GM19372 (cell line): ENCODE measurements around the gene MPPED1.

Source experiments
- ATAC-seq: cut with Tn5 transposase; IDR thresholded peaks from one replicate; pipeline ENCODE4 v1.9.1; 2021; ENCODE audit warnings: mild to moderate bottlenecking, low read depth, moderate library complexity; ENCODE audit not compliant: unreplicated experiment

The MPPED1 gene

GRCh38 chr22:43408009-43408408 lies 3.8 kb upstream of the MPPED1 start:
- no peak for ATAC-seq

- no peak for ATAC-seq
Observed at GRCh38 chr22:43409046-43409445, 2.8 kb upstream of the MPPED1 start.

- ATAC-seq = no peak
Observed at GRCh38 chr22:43409800-43410199, 2.0 kb upstream of the MPPED1 start.

GRCh38 chr22:43411040-43411868 lies 560 bp upstream of the MPPED1 start:
- ATAC-seq = no peak

- ATAC-seq = no peak
Observed at GRCh38 chr22:43412808-43413795, 1.3 kb downstream of the MPPED1 start.

- no peak for ATAC-seq
Observed at GRCh38 chr22:43413826-43414225, 2.0 kb downstream of the MPPED1 start.

GRCh38 chr22:43415681-43416080 lies 3.9 kb downstream of the MPPED1 start:
- ATAC-seq = no peak

- ATAC-seq = no peak
Observed at GRCh38 chr22:43417555-43417954, 5.7 kb downstream of the MPPED1 start.

DNA sequence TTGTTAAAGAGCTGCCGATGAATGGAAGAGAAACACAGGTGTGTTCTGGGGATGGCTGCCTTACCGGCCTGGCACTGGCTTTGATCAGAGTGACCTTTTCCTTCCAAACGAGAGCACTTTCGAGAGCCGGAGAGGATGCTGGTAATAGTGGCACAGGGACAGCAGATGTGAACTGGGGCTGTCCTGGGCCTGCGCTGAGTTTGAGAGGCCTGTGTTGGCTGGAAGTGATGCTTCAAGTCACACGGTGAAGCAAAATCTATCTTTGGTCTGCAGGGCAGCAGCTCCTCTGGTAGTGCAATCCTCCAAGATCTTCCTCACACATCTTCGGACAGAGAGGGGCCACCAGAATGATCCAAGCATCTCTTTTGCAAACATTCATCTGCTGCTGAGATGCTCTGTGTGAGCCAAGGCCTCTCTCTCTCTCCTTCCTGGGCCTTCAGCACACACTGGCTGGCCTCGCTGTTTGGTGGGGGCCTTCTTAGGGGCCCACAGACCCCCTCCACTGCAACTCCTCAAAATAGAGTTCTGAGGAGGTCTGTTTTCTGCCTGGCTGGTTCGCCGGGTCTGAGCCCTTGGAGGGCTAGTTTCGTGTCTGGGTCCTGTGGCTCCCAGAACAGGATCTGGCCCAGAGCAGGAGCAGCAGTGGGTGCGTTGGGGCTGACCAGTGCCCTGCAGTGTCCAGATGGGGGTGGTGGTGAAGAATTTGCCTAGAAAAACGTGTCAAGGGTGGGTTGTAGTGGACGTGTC lies 6.4 kb downstream of the MPPED1 start:
- ATAC-seq = no peak

- no peak for ATAC-seq
Observed at GRCh38 chr22:43419371-43420080, 7.7 kb downstream of the MPPED1 start.

- no peak for ATAC-seq
Observed at GRCh38 chr22:43421046-43421665, 9.3 kb downstream of the MPPED1 start.

GRCh38 chr22:43421914-43422615 lies 10.3 kb downstream of the MPPED1 start:
- no peak for ATAC-seq

- no peak for ATAC-seq
Observed at GRCh38 chr22:43423046-43423445, 11.2 kb downstream of the MPPED1 start.

GRCh38 chr22:43424201-43424600 lies 12.4 kb downstream of the MPPED1 start:
- no peak for ATAC-seq

GRCh38 chr22:43424666-43425630 lies 13.1 kb downstream of the MPPED1 start:
- no peak for ATAC-seq

DNA sequence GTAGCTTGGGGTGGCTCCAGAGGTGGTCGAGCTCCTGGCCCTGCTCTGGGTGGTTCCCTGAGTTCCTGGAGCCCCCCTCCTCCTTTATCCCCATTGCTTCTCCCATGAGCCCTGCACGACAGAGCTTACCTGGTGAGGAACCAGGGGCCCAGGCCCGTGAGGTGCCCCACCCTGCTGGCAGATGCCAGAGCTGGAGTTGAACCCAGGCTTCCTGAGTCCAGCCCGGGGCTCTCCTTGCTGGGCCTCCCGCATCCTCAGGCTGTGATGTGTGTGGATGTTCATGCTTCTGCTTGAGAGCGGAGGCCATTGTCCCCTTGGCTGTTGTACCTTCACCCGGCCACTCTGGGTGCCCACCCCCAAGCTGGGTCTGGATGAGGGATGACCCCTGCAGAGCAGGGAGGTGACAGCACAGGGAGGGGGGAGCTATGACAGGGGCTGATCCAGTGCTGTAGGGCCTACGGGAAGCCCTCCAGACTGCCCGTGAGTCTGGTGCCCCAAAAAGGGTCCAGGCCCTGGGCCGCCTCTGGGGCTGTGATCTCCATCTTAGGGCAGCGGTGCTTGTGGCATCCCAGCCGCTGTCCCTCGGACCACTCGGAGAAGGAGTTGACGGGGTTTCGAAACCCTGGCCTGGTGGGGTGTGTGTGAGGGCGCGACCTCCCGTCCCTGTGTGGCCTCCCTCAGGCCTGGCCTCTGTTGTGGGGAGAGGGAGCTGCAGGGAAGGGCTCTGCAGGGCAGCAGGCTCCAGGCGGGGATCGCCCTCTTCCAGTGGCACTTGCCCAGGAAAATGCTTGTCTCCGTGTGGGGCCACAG lies 14.4 kb downstream of the MPPED1 start:
- no peak for ATAC-seq

DNA sequence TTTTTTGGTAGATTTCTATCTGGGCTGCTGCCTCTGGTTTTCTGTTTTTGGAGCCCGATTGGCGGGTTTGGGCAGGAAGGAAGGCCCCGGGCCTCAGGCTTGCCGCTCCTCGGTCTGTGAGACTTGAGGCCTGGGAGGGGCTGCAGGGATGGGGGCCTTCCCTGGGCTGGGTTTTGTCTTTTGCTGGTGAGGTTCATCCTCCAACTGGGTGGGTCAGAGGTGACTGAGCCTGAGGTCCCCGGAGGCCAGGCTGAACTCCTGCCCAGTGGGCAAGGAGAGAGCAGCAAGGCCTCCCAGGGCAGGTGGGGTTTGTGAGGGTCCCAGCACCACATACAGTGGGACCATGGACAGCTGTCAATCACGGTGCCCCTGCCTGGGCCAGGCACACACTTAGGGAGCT lies 15.0 kb downstream of the MPPED1 start:
- no peak for ATAC-seq
